ENCODE results near the gene MTMR8.

GRCh38 chrX:64427281-64427680, 32.0 kb upstream of the MTMR8 start:
- TF ChIP-seq, protein P1, sequence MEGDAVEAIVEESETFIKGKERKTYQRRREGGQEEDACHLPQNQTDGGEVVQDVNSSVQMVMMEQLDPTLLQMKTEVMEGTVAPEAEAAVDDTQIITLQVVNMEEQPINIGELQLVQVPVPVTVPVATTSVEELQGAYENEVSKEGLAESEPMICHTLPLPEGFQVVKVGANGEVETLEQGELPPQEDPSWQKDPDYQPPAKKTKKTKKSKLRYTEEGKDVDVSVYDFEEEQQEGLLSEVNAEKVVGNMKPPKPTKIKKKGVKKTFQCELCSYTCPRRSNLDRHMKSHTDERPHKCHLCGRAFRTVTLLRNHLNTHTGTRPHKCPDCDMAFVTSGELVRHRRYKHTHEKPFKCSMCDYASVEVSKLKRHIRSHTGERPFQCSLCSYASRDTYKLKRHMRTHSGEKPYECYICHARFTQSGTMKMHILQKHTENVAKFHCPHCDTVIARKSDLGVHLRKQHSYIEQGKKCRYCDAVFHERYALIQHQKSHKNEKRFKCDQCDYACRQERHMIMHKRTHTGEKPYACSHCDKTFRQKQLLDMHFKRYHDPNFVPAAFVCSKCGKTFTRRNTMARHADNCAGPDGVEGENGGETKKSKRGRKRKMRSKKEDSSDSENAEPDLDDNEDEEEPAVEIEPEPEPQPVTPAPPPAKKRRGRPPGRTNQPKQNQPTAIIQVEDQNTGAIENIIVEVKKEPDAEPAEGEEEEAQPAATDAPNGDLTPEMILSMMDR (conservative IDR thresholded peaks at IDR 0.05 in 1 of 2, IDR thresholded peaks at IDR 0.05 in 1 of 2; ENCODE audit: low read depth in 1 of 2, low read length in 2 of 2), result no peak
- no peak for TF ChIP-seq EZH2 (IDR thresholded peaks at IDR 0.05; ENCODE audit: low read length, missing control alignments)
